Neural cell (in vitro differentiated cells): ENCODE measurements around the gene LMOD1. TPM values are rescaled to one million over a fixed set of nuclear protein-coding genes. Genes with fewer than 3 reads are reported as not detected.

Source experiments
- polyA plus RNA-seq: library from polyadenylated mRNA; depleted of rRNA; stranded (reverse); fragments of >200 nt; gene quantifications from 2 replicates; pipeline ENCODE4 v1.2.3, GENCODE V29; 2014
- small RNA-seq, 3 experiments: library from RNA; depleted of rRNA; stranded (forward); fragments of <200 nt; gene quantifications; one replicate each; pipeline ENCODE3, GENCODE V24; 2012

Gene LMOD1
- polyA plus RNA-seq, 1 donor from 2014 or later = not detected

Small RNAs within 50 kb of the gene (small RNA-seq; reads per million reads assigned to genes)
- gene MIR6739 = 0 to 1.7 (median 1.3) reads per million in 3 experiments
- gene RF00156 = 0 to 0.03 (median 0) reads per million in 3 experiments

Other genes with a start within 250 kb of the LMOD1 start
- gene IPO9, start 117.4 kb downstream of the LMOD1 start, polyA plus RNA-seq = 44.9 and 45.0 TPM in 2 replicates
- gene SHISA4, start 57.6 kb downstream of the LMOD1 start, polyA plus RNA-seq = 1.5 and 1.9 TPM in 2 replicates
- gene TIMM17A, start 9.0 kb upstream of the LMOD1 start, polyA plus RNA-seq = 91.7 and 107 TPM in 2 replicates
- gene RNPEP, start 36.1 kb upstream of the LMOD1 start, polyA plus RNA-seq = 33.1 and 44.7 TPM in 2 replicates
- 0.22 and 0.26 TPM in 2 replicates for gene ELF3, start 64.0 kb upstream of the LMOD1 start, polyA plus RNA-seq
- not detected in 2 replicates for gene GPR37L1, start 176.4 kb upstream of the LMOD1 start, polyA plus RNA-seq
- gene ARL8A, start 198.2 kb upstream of the LMOD1 start, polyA plus RNA-seq = 82.9 and 89.4 TPM in 2 replicates
- gene PTPN7, start 214.1 kb upstream of the LMOD1 start, polyA plus RNA-seq = 2.1 TPM in 1 of 2 replicates, not detected in the other
- gene LGR6, start 247.3 kb upstream of the LMOD1 start, polyA plus RNA-seq = not detected in 2 replicates